ENCODE results near the gene MSI1.

The MSI1 gene

GRCh38 chr12:120321382-120322202 lies 47.4 kb downstream of the MSI1 start:
- no peaks in the 10 kb centered on the region for H3K9me3 ChIP-seq (ENCODE audit: severe bottlenecking)
- ATAC-seq (ENCODE audit: low read depth), result no peak
- DNase-seq (ENCODE audit: low spot score), result no peak
- TF ChIP-seq CTCF (IDR thresholded peaks at IDR 0.05; ENCODE audit: poor library complexity, severe bottlenecking), result no peak
- H3K4me1 ChIP-seq (ENCODE audit: insufficient read depth, poor library complexity, severe bottlenecking), result peaks cover 2% of the 10 kb centered on the region
- H3K36me3 ChIP-seq (ENCODE audit: low read depth), result no peaks in the 10 kb centered on the region
- no peaks in the 10 kb centered on the region for H3K27me3 ChIP-seq (ENCODE audit: insufficient read depth, poor library complexity, severe bottlenecking)
- no peak overlapping the region for H3K4me3 ChIP-seq (ENCODE audit: severe bottlenecking)
- no peak overlapping the region for H3K27ac ChIP-seq (ENCODE audit: poor library complexity, severe bottlenecking)

- no peaks in the 10 kb centered on the region for H3K27me3 ChIP-seq (ENCODE audit: insufficient read depth, poor library complexity, severe bottlenecking)
- TF ChIP-seq CTCF (IDR thresholded peaks at IDR 0.05; ENCODE audit: poor library complexity, severe bottlenecking), result peak; percentile 69
- ATAC-seq (ENCODE audit: low read depth) (peak; percentile 99), DNase-seq (ENCODE audit: low spot score) (peak; percentile 99)
- no peaks in the 10 kb centered on the region for H3K9me3 ChIP-seq (ENCODE audit: severe bottlenecking)
- H3K36me3 ChIP-seq (ENCODE audit: low read depth), result no peaks in the 10 kb centered on the region
- H3K4me3 ChIP-seq (ENCODE audit: severe bottlenecking), result peak overlapping the region; percentile 42
- peaks cover 3% of the 10 kb centered on the region for H3K4me1 ChIP-seq (ENCODE audit: insufficient read depth, poor library complexity, severe bottlenecking)
- peak overlapping the region; percentile 44 for H3K27ac ChIP-seq (ENCODE audit: poor library complexity, severe bottlenecking)
Measured at GRCh38 chr12:120317224-120318105, 51.5 kb downstream of the MSI1 start.

- Histone ChIP-seq H3K4me3 (ENCODE audit: severe bottlenecking) (peak overlapping the region; percentile 42), H3K27me3 (ENCODE audit: insufficient read depth, poor library complexity, severe bottlenecking) (no peaks in the 10 kb centered on the region), H3K36me3 (ENCODE audit: low read depth) (no peaks in the 10 kb centered on the region), H3K27ac (ENCODE audit: poor library complexity, severe bottlenecking) (peak overlapping the region; percentile 44), H3K4me1 (ENCODE audit: insufficient read depth, poor library complexity, severe bottlenecking) (peaks cover 3% of the 10 kb centered on the region), H3K9me3 (ENCODE audit: severe bottlenecking) (no peaks in the 10 kb centered on the region)
- DNase-seq (ENCODE audit: low spot score) (no peak), ATAC-seq (ENCODE audit: low read depth) (no peak)
- no peak for TF ChIP-seq CTCF (IDR thresholded peaks at IDR 0.05; ENCODE audit: poor library complexity, severe bottlenecking)
Measured at GRCh38 chr12:120316798-120317223, 52.2 kb downstream of the MSI1 start.

GRCh38 chr12:120314220-120314619 lies 54.7 kb downstream of the MSI1 start:
- H3K9me3 ChIP-seq (ENCODE audit: severe bottlenecking), result no peaks in the 10 kb centered on the region
- H3K4me1 ChIP-seq (ENCODE audit: insufficient read depth, poor library complexity, severe bottlenecking), result peaks cover 3% of the 10 kb centered on the region
- H3K36me3 ChIP-seq (ENCODE audit: low read depth), result no peaks in the 10 kb centered on the region
- TF ChIP-seq CTCF (IDR thresholded peaks at IDR 0.05; ENCODE audit: poor library complexity, severe bottlenecking), result peak; percentile 21
- no peak overlapping the region for H3K27ac ChIP-seq (ENCODE audit: poor library complexity, severe bottlenecking)
- DNase-seq (ENCODE audit: low spot score) (no peak), ATAC-seq (ENCODE audit: low read depth) (no peak)
- H3K27me3 ChIP-seq (ENCODE audit: insufficient read depth, poor library complexity, severe bottlenecking), result no peaks in the 10 kb centered on the region
- H3K4me3 ChIP-seq (ENCODE audit: severe bottlenecking), result no peak overlapping the region

Data from RWPE2 (cell line).